Endometrial microvascular endothelial cells (primary cell): ENCODE data around the gene SLC1A1. TPM values are rescaled to one million over a fixed set of nuclear protein-coding genes. Genes with fewer than 3 reads are reported as not detected.
"Not testable (repeated sequence)": the region's sequence is repeated elsewhere in the genome, so short reads cannot be mapped to it uniquely, and the experiment has no call there.

ENCODE experiments used
- in situ Hi-C: cut with HindIII; loops from 2 replicates; pipeline ENCODE4 v1.10.0; 2017; ENCODE audit warnings: low sequenced_read_pairs, low pct_unique_long_range_greater_than_20kb; ENCODE audit errors: inconsistent ontology term
- total RNA-seq: library from RNA; depleted of rRNA; stranded (reverse); fragments of >200 nt; gene quantifications from one replicate; pipeline ENCODE4 v1.2.3, GENCODE V29; 2015; ENCODE audit errors: inconsistent ontology term

The SLC1A1 gene
- total RNA-seq, 1 donor from 2014 or later, result 16.4 TPM

DNA sequence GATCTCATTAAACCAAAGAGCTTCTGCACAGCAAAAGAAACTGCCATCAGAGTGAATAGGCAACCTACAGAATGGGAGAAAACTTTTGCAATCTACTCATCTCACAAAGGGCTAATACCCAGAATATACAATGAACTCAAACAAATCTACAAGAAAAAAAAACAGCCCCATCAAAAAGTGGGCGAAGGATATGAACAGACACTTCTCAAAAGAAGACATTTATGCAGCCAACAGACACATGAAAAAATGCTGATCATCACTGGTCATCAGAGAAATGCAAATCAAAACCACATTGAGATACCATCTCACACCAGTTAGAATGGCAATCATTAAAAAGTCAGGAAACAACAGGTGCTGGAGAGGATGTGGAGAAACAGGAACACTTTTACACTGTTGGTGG, 45.9 kb downstream of the SLC1A1 start:
- in situ Hi-C loops, result not testable (repeated sequence)

GRCh38 chr9:4537581-4537980, 47.3 kb downstream of the SLC1A1 start:
- in situ Hi-C loops, result no loop called here

DNA sequence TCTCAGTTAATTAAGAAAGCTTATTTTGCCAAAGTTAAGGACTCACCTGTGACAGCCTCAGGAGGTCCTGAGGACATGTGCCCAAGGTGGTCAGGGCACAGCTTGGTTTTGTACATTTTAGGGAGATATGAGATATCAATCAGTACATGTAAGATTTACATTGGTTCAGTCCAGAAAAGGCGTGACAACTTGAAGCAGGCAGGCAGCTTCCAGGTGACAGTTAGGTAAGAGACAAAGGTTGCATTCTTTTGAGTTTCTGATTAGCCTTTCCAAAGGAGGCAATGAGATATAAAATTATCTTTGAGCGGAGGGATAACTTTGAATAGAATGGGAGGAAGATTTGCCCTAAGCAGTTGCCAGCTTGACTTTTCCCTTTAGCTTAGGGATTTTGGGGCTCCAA, 47.8 kb downstream of the SLC1A1 start:
- in situ Hi-C loops, result no loop called here

DNA sequence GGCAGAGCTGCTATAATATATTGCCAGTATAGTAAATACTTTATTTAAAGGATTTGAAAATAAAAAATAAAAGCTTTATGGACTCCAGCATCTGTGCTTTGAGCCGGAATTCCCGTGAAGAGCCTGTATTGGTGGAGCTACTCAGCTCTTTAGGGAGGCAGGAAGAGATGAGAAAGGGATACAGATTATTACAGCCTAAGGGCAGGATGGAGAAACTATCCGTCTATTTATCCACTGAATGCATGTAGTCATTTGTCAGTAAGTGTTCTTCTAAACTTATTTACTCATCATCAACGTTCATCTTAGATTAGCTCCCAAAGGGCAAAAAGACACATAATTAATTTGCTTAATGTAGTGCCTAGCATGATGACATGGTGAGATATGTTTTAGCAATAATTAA, 48.4 kb downstream of the SLC1A1 start:
- in situ Hi-C loops, result no loop called here

DNA sequence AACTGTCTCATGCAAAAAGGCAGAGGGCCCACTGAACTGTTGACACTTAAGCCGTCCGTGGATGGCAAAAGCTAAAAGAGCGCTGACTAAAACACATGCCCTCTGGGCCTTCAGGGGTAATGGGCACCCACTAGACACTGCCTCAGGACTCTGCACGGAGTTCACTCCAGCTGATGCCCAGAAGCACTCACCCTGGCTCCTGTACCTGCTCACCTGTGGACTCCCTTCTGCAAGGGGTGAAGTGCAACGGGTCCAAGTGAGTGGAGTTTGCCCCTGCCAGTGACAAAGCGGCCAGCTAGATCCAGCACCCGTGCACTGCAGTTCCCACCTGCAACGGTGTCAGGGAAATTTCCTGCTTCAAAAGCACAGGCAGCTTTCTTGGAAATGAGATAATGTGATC, 50.2 kb downstream of the SLC1A1 start:
- in situ Hi-C loops, result no loop called here

GRCh38 chr9:4541281-4541680, 51.0 kb downstream of the SLC1A1 start:
- in situ Hi-C loops, result no loop called here

GRCh38 chr9:4541856-4542255, 51.6 kb downstream of the SLC1A1 start:
- in situ Hi-C loops, result no loop called here

DNA sequence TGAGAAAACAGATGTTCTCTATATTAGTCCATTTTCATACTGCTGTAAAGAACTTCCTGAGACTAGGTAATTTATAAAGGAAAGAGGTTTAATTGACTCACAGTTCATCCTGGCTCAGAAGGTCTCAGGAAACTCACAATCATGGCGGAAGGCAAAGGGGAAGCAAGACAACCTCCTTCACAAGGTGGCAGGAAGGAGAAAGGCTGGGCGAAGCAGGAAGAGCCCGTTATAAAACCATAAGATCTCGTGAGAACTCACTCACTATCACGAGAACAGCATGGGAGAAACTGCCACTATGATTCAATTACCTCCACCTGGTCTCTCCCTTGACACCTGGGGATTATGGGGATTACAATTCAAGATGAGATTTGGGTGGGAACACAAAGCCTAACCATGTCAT, 54.4 kb downstream of the SLC1A1 start:
- in situ Hi-C loops, result not testable (repeated sequence)

- in situ Hi-C loops, result no loop called here
These were observed 56.7 kb downstream of the SLC1A1 start for GRCh38 chr9:4547016-4547415.

DNA sequence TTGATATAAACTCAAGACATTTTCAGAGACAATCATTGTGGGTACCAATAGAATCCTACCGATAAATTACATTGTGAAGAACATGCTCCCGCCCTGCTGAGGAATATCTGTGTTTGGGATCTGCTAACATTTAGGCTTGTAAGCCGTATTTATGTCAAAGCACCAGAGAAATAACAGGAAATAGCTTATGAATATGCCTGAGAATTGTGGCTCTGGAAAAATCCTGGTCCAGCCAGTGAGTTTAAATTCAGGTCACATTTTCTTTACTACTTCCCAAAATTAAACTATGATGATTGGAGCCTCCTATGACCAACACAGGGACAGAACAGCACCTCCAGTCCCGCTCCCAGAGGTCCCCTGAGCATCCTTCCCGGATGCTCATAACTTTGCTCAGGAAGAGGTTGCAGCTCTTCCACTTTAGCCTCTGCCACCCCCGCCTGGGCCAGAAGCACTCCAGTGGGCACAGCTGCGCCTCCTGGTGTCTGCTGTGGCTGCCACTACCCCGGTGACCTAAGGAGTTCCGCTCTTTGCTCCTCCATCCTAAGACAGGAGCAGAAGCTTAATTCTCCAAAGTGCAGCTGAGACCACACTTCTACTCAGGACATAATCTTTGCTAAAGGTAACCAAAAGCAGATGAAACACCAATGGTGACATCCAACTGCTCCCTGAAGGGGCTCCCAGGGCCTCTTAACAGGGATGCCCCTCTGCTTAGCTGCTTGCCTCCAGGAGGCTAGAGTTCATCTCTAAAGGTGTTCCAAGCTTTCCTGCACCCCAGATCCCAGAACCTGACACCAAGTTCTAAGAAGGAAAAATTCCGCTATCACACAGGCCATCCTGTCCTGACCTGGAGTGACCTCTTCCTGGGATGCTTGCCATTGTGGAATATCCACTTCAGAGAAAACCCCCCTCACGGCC, 58.8 kb downstream of the SLC1A1 start:
- in situ Hi-C loops, result no loop called here

DNA sequence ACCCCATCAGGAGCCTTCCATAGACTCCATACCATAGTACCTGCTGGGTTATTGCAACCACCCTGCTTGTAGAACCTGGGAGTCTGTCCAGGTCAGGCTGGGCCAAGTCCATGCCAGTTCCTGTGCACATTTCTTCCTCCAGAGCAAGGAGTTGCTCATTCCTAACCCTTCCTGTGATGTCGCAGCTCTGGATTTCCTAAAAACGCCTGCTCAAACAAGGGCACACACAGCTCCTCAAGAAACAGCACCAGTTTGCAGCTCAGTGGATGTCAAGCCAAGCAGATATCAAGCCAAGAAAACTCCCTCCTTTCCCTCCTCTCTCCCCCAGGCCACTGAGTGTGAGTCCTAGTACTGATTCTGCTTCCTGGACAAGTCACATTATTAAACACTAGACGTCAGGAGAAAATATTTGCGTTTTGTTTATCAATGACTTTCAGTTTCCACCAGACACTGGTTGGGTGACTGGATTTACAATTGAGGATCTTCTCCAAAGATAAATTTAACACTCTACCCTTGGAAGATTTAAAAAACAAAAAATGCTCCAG, 59.6 kb downstream of the SLC1A1 start:
- in situ Hi-C loops, result no loop called here

DNA sequence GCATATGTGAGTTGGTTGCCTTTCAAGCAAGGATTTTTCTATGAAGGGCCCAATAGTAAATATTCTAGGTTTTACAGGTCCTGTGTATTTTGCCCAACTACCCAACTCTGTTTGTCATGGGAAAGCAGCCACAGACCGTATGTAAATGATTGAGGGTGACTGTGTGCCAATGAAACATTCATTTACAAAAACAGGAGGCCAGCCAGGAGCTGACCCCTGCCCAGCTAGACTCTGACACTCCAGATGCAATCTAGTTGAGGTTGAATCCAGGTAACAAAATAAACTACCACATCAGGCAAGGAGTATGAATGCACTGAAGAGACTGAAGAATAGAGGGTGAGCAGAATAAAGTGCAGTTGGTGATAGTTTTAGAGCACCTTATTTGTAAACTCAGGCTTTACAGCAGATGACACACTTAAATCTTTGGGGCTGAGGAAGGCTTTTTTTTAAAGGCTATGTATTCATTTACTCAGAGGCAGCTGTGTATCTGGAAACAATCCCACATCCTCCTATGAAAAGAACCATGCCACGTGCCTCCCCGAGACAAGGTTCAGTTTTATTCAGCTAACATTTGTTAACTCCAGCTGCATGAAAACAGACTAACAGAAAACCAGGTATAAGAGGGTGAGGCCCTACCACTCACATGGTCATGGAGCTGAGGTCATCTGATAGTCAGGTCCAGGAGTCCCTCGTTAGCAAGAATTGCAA, 60.7 kb downstream of the SLC1A1 start:
- in situ Hi-C loops, result no loop called here

DNA sequence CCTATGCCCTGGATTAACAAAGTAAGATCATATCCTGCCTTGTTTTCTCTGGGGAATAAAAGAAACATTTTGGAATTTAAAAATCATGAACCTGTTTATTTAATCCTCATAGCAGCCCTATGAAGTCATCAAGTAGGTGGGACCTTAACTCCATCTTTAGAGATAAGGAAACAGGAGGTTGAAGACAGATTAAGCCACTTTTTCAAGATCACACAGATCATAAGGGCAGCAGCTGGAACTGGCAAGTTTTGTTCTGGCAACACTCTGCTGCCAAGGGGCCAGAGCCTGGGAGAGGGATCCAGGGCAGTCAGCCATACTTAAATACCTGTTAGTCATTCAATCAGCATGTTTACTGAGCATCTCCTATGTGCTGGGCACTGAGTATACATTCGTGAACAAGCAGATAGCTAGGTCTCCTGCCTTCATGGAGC, 63.7 kb downstream of the SLC1A1 start:
- in situ Hi-C loops, result no loop called here

- in situ Hi-C loops, result no loop called here
These were observed 65.0 kb downstream of the SLC1A1 start for GRCh38 chr9:4555236-4555635.

DNA sequence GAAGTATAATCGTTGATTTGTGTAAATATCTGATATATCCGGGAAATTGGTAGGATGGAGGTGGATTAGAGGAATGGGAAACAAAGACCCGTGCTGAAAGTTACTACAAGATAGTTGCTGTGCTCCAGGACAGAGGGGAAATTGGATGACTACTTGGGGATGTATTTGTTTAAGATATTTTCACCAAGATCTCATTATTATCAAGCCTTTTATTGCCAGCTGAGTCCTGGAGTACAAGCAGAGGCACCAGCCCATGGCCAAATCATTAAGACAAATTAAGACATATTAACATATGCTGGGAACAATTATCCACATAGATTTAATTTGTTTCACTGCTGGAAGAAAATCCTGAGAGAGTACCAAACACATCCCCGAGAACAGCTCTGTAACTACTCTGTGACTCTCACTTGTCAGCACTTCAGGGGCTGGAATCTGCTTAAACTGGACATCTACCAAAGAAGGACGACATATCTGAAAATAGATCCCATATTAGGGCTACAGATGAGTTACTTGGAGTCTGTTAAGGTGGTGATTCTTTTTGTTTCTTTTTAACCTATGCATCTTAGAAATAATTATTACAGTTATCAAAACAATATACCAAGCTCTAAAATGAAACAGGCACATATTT, 68.2 kb downstream of the SLC1A1 start:
- in situ Hi-C loops, result no loop called here

DNA sequence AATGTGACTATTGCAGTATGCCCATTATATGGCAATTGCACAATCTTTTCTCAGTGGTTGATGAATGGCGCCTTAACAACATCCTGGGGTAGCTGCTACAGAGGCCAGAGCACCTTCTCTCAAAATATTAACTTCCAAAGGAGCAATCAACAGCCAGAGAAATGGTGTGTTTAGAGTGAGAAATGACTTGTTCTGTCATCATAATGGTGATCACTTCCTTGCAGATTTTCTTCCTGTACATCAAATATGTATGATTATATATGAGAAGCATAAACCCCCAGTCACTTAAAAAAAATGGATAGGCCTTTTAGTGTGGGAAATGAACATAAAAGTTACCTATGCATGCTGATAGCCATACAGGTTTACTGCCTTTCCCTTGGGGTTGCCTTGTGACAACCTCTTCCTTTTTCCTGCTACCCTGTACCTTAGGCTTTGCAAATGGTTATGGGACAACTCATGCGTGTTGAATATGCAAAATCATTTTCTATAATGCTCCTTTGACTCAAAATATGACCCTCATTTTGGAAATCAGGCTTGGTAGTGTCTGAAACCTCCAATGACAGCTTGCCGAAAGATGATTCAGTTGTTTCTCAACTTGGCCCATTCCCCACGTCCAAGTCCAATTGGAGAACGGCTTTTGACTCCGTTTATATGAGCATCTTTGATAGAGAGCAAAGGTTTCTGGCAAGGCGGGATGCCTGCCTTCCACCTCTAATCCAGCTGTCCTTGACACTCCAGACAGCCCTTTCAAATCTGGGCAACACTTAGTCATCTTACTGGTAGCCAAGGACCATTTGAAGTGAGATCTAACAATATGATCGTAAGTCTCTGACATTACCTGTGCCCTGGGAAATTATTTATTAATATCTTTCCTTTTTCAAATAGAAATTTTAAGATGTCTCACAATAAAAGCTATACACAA, 69.3 kb downstream of the SLC1A1 start:
- in situ Hi-C loops, result no loop called here

DNA sequence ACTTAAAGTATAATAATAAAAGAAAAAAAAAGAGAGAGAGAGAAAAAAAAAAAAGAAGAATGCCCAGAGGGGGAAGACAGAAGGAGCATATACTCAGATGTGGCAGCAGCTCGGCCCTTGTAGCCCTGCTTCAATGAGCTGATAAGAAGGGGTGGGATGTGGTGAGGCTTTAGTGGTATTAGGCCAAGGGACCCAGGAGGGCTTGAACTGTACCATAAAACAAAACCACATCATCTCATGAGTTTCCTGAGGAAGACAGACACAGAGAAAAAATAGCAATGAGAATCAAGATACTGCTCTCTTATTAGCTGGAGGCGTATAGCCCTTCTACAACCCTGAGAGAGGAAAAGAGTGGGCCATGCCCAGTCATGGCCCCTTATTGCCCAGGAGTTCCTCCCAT, 72.8 kb downstream of the SLC1A1 start:
- in situ Hi-C loops, result no loop called here

DNA sequence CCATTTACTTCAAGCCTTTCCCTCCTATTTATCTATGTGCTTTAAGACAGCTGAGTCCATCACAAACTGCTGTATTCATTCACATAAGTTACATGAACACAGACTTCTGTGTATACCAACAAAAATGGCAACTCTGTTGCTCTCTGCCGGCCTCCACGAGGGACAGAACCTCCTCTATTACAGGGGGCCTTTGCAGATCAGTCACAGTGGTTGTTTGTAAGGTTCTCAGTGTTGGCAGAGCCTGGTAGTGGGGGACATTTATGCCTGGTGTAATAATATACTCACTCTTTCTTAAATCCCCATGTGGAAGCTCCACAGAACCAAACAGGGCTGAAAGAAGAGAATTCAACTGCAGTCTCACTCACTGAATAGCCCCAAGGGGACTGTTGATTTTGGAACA, 76.5 kb downstream of the SLC1A1 start:
- in situ Hi-C loops, result no loop called here

GRCh38 chr9:4567601-4568000, 77.3 kb downstream of the SLC1A1 start:
- in situ Hi-C loops, result no loop called here
